ENCODE results near the gene BCL6. TPM values are rescaled to one million over a fixed set of nuclear protein-coding genes. Genes with fewer than 3 reads are reported as not detected.

BCL6 gene
- total RNA-seq, 2 experiments from 2014 or later, result 13.7 to 14.0 TPM

DNA sequence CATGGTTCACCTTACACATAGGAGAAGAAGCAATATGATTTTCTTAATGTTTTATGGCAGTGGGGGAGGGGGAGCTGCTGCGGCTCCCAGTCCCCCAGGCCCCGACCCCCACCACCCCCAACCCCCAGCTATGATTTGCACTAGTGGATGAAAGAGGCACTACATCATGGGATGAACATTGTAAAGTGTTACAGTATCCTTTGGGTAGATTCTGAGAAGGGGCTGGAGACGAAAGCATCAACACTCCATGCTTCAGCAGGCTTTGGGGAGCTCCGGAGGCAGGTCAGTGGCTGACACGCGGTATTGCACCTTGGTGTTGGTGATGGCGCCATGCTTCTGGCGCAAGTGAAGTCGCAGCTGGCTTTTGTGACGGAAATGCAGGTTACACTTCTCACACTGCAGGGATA lies 23.1 kb downstream of the BCL6 start:
- Mint-ChIP-seq H3K27ac (no peak overlapping the region), H3K27me3 (no peaks in the 10 kb centered on the region), H3K9me3 (no peaks in the 10 kb centered on the region), H3K4me3 (no peak overlapping the region), H3K36me3 (ENCODE audit: low read depth) (peaks cover 13% of the 10 kb centered on the region), H3K4me1 (ENCODE audit: low read depth) (no peaks in the 10 kb centered on the region)
- POLR2A ChIA-PET, result interaction anchor here (0.6 kb wide), 1 partner anchor 266 kb away, joined by 3 read pairs; no protein-coding TSS in a partner anchor
- intact Hi-C loops (cut with micrococcal nuclease), result no loop called here
- TF ChIP-seq, protein P1, sequence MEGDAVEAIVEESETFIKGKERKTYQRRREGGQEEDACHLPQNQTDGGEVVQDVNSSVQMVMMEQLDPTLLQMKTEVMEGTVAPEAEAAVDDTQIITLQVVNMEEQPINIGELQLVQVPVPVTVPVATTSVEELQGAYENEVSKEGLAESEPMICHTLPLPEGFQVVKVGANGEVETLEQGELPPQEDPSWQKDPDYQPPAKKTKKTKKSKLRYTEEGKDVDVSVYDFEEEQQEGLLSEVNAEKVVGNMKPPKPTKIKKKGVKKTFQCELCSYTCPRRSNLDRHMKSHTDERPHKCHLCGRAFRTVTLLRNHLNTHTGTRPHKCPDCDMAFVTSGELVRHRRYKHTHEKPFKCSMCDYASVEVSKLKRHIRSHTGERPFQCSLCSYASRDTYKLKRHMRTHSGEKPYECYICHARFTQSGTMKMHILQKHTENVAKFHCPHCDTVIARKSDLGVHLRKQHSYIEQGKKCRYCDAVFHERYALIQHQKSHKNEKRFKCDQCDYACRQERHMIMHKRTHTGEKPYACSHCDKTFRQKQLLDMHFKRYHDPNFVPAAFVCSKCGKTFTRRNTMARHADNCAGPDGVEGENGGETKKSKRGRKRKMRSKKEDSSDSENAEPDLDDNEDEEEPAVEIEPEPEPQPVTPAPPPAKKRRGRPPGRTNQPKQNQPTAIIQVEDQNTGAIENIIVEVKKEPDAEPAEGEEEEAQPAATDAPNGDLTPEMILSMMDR (IDR thresholded peaks at IDR 0.05), result no peak
- CTCF ChIA-PET, result interaction anchor here (0.9 to 1.5 kb wide), 5 partner anchors 8 to 1233 kb away, joined by 3 to 7 read pairs (median 3); no protein-coding TSS in a partner anchor
- ATAC-seq (no peak), DNase-seq (no peak)

DNA sequence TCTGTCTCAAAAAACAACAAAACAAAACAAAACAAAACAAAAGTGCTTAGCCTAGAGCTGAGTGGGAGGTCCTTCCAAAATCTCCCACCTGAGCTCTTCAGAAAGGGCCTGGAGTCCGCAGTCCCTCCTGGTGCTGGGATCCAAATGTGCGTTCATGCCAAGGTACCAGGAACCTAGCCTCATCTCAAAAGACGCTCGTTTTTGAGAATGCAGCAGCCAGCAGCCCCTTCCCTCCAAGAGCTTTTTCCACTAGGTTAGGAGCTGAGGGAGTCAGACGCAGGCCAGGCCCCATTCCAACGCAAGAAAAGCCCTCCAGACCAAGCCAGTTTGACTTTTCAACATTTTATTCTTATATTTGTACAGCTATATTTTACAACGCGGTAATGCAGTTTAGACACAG lies 24.2 kb downstream of the BCL6 start:
- POLR2A ChIA-PET, result no interaction called here
- H3K4me1 Mint-ChIP-seq (ENCODE audit: low read depth), result no peaks in the 10 kb centered on the region
- no peaks in the 10 kb centered on the region for H3K9me3 Mint-ChIP-seq
- no peak for ATAC-seq
- intact Hi-C loops (cut with micrococcal nuclease), result no loop called here
- H3K4me3 Mint-ChIP-seq, result no peak overlapping the region
- H3K27ac Mint-ChIP-seq, result no peak overlapping the region
- H3K36me3 Mint-ChIP-seq (ENCODE audit: low read depth), result peaks cover 11% of the 10 kb centered on the region
- no peaks in the 10 kb centered on the region for H3K27me3 Mint-ChIP-seq
- no peak for DNase-seq
- CTCF ChIA-PET, result interaction anchor here (1.3 to 10.3 kb wide), 3 partner anchors 41 to 403 kb away, joined by 5 to 118 read pairs (median 6); no protein-coding TSS in a partner anchor
- TF ChIP-seq, protein P1 (IDR thresholded peaks at IDR 0.05), result no peak

DNA sequence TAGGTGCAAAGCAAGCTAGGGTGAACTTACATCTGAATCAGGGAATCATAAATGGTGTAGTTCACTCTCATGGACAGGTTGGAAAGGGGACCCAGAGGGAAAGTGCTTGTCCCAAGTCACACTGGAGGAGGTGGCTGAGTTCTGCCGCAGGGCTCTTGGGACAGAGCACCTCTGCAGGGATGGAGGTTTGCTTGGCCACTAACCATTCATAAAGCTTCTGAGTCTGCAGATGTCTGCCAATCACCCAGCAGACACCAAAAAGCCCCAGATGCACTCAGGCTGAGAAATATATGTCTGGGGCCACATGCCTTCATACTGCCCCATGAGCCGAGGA lies 25.0 kb downstream of the BCL6 start:
- DNase-seq, result no peak
- Mint-ChIP-seq H3K27ac (no peak overlapping the region), H3K27me3 (no peaks in the 10 kb centered on the region), H3K4me1 (ENCODE audit: low read depth) (no peaks in the 10 kb centered on the region), H3K36me3 (ENCODE audit: low read depth) (peaks cover 10% of the 10 kb centered on the region), H3K9me3 (no peaks in the 10 kb centered on the region), H3K4me3 (no peak overlapping the region)
- TF ChIP-seq, protein P1 (IDR thresholded peaks at IDR 0.05), result no peak
- intact Hi-C loops (cut with micrococcal nuclease), result no loop called here
- CTCF ChIA-PET, result interaction anchor here (0.9 to 10.3 kb wide), 7 partner anchors 14 to 1235 kb away, joined by 3 to 118 read pairs (median 5); partner anchors contain the start of gene RTP2
- no peak for ATAC-seq
- POLR2A ChIA-PET, result no interaction called here

DNA sequence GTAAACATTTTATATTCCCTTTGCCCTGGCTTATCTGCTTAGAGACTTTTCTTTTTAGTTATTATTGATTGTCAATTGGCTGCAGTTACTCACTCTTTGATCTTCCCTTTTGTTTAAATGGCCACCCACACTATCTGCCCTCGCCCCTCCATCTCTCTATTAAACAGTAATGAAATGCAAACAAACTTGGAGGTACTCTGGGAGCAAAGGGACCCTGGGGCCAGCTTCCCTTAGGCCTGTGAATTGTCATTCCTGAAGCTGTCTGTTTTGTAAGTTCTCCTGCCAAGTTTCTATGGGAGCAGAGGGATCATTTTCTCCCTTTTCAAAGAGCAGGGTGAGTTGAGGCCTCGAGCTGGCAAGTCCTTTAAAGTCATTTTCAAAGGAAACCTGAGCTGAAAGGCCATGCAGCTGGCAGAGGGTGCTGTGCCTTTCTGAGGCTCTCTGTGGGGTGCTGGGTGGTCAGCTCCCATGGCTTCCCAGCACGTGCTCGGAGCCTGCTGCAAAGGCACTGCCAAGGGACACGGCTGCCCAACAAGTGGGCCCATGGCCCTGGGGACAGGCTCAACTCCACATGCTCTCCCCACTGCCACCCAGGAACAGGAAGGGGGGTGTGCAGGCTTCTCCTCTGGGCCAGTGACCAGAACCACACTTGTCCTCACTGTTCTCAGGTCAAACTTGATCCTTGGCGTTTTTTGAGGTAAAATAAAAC lies 25.5 kb downstream of the BCL6 start:
- Mint-ChIP-seq H3K36me3 (ENCODE audit: low read depth) (peaks cover 7% of the 10 kb centered on the region), H3K27me3 (no peaks in the 10 kb centered on the region), H3K27ac (no peak overlapping the region), H3K4me1 (ENCODE audit: low read depth) (no peaks in the 10 kb centered on the region), H3K4me3 (no peak overlapping the region), H3K9me3 (no peaks in the 10 kb centered on the region)
- intact Hi-C loops (cut with micrococcal nuclease), result loop anchor here (10.0 kb wide), 1 partner anchor 105 kb away; no protein-coding TSS in a partner anchor
- no peak for DNase-seq
- ChIA-PET CTCF (interaction anchor here (0.9 to 10.3 kb wide), 9 partner anchors 14 to 1235 kb away, joined by 3 to 118 read pairs (median 5); partner anchors contain the start of gene RTP2), POLR2A (no interaction called here)
- ATAC-seq, result no peak
- TF ChIP-seq, protein P1 (IDR thresholded peaks at IDR 0.05), result no peak

DNA sequence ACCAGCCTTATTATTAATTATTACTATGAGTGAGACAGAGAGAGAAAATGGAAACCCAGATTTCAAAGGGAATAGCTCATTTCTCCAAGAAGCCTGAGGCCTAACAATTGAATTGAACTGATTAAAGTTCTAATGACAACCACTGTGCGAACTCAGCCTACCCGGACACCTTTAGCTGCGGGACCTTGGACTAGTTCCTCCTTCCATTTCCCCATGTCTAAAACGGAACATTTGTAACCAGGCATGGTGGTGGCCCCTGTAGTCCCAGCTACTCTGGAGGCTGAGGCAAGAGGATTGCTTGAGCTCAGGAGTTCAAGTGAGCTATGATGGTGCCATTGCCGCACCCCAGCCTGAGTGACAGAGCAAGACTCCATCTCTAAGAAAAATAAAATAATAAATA lies 26.5 kb downstream of the BCL6 start:
- TF ChIP-seq, protein P1 (IDR thresholded peaks at IDR 0.05), result no peak
- Mint-ChIP-seq H3K4me1 (ENCODE audit: low read depth) (peaks cover 8% of the 10 kb centered on the region), H3K36me3 (ENCODE audit: low read depth) (peaks cover 4% of the 10 kb centered on the region), H3K9me3 (no peaks in the 10 kb centered on the region), H3K4me3 (no peak overlapping the region), H3K27me3 (no peaks in the 10 kb centered on the region), H3K27ac (no peak overlapping the region)
- CTCF ChIA-PET, result interaction anchor here (1.0 to 10.3 kb wide), 7 partner anchors 9 to 1236 kb away, joined by 3 to 118 read pairs (median 4); partner anchors contain the start of gene RTP2
- ATAC-seq, result no peak
- POLR2A ChIA-PET, result no interaction called here
- no peak for DNase-seq
- intact Hi-C loops (cut with micrococcal nuclease), result loop anchor here (10.0 kb wide), 1 partner anchor 104 kb away; no protein-coding TSS in a partner anchor

All from activated CD8-positive, alpha-beta T cell treated with anti-CD3 and anti-CD28 coated beads for 36 hours (primary cell).